ENCODE results near the gene CFB.
A peak's percentile ranks its signal among the peaks of the same experiment; 100 is the strongest.
"Not testable (repeated sequence)": the region's sequence is repeated elsewhere in the genome, so short reads cannot be mapped to it uniquely, and the experiment has no call there.

The CFB gene

DNA sequence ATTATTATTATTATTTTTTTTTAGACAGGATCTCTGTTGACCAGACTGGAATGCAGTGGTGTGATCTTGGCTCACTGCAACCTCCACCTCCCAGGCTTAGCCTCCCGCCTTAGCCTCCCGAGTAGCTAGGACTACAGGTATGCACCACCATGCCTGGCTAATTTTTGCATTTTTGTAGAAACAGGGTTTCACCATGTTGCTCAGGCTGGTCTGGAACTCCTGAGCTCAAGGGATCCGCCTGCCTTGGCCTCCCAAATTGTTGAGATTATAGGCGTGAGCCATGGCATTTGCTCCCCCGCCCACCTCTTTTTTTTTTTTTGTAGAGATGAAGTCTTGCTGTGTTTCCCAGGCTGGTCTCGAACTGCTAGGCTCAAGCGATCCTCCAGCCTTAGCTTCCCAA is 36.6 kb upstream of the CFB start:
- H3K4me3 ChIP-seq, H3K27ac ChIP-seq: not testable (repeated sequence)

DNA sequence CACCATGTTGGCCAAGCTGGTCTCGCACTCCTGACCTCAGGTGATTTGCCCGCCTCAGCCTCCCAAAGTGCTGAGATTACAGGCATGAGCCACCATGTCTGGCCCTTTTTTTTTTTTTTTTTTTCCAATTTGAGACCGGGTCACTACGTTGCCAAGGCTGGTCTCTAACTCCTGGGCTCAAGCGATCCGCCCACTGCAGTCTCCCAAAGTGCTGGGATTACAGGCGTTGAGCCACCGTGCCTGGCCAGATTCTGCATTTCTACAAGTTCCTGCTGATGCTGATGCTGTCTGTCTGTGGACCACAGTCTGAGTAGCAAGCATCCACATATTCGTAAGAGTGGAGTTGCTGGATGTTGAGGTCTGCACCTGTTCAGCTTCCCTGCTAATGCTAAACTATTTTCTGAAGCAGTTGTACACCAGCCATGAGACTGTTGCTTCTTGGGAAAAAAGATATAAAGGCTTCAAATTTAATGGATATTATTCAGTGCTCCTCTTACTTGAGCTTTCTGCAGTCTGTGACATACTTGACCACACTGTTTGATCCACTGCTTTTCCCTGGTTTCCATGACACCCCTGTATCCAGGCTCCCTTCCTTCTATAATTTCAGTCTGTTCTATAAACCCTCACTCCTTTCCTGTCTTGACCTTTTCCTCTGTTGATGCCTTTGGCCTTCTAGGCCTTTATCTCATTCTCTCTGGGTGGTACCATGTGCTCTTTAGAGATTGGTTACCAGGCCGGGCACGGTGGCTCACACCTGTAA is 33.9 kb upstream of the CFB start:
- peak overlapping the region in 1 of 21 experiments; percentile 44 for H3K27ac ChIP-seq

DNA sequence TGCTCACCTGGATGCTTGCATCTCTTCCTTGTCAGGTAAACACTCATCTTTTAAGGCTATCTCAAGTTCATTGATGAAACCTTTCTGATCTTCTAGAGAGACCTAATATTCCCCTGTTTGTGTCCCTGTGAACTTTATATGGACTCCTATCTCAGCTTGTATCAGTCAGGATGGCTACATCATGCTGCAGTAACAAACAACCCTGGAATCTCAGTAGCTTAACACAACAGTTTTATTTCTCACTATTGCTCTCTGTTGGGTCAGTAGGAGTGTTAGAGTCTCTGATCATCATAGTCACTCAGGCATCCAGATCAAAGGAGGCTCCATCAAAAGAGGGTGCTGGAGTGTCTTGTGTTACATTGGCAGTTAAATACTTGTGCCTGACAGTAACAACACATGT is 30.5 kb upstream of the CFB start:
- H3K4me3 ChIP-seq, result no peak overlapping the region

More for the DNA sequence above, 33.9 kb upstream of the CFB start:
- H3K4me3 ChIP-seq, result no peak overlapping the region

DNA sequence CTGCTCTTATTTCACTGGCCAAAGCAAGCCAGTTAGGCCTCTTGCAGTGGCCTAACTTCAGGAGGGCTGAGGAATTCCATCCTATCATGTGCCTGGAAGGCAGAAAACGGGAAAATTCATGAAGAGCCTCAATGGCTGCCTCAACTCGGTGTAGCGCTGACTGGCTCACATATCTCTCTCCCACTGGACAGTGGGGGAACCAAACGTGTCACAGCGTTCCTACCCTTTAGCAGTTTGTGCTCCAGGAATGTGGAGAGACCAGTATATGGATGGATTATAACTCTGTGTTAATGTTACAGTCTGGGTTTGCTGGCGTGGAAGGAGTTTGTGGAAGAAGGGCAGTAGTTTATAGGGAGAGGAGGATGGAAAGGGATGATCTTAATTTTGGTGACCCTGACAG is 30.1 kb upstream of the CFB start:
- Histone ChIP-seq H3K27ac (no peak overlapping the region), H3K4me3 (no peak overlapping the region)

More for the DNA sequence above, 30.5 kb upstream of the CFB start:
- no peak overlapping the region for H3K27ac ChIP-seq

DNA sequence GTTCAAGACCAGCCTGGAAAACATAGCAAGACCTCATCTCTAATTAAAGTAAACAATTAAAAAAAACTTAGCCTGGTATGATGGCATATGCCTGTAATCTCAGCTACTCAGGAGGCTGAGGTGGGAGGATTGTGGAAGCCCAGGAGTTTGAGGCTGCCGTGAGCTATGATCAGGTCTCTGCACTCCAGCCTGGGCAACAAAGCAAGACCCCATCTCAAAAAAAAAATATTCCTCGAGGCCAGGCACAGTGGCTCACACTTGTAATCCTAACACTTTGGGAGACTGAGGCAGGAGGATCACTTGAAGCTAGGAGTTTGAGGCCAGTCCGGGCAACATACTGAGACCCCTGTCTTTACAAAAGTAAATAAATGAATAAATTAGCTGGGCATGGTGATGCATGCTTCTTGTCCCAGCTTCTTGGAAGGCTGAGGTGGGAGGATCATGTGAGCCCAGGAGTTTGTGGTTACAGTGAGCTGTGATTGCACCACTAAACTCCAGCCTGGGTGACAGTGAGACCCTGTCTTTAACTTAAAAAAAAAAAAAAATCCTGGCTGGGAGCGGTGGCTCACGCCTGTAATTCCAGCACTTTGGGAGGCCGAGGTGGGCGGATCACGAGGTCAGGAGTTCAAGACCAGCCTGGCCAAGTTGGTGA is 27.7 kb upstream of the CFB start:
- H3K27ac ChIP-seq, result no peak overlapping the region
- H3K4me3 ChIP-seq, result no peak overlapping the region

DNA sequence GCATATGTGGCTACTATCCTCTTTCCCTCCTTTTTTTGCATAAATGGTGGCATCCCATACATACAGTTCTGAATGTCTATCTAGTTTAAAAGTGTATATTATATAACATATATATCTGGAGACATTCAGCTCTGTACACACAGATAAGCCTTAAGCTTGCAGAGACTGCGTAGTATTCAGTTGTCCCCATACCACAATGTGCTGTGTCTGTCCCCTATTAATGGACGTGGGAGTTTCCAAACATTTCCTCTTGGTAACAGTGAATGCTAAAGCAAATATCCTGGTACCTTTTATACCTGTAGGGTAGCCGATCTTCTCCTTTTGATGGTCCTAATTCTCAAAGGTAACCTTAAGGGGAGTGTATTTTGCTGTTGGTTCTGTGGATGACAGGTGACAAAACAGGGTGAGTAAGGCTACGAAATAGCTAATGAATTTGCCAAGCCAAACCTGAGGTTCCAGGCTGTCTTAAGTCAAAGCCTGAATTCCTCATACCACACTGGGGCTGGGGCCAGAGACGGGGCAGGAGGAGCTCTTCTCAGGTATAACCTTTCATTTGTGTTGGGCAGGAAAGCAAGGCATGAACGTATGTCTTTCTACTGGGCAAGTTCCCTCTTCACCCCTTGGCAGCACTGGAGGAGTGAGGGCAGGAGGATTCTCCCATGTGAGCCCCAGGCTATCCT is 26.1 kb upstream of the CFB start:
- no peak overlapping the region for H3K27ac ChIP-seq

DNA sequence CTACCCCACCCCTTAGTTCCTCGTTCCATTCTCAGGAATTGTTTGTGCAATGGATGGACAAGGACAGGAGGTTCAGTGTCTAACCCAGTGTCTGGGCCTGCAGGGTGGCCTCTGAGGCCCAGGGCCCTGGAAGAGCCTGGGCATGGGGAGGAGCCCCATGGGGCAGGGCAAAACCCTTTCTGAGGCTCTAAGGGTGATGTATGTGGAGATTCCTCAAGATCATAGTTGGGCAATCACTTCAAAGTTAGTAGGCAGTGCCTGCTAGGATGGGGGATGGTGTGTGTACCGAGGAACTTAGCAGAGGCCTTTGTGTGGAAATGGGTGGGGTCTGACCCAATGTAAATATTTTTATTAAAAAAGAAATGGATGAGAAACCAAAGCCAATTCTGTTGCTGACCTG is 25.1 kb upstream of the CFB start:
- no peak overlapping the region for H3K27ac ChIP-seq
- no peak overlapping the region for H3K4me3 ChIP-seq

More for the DNA sequence above, 26.1 kb upstream of the CFB start:
- H3K4me3 ChIP-seq, result no peak overlapping the region

DNA sequence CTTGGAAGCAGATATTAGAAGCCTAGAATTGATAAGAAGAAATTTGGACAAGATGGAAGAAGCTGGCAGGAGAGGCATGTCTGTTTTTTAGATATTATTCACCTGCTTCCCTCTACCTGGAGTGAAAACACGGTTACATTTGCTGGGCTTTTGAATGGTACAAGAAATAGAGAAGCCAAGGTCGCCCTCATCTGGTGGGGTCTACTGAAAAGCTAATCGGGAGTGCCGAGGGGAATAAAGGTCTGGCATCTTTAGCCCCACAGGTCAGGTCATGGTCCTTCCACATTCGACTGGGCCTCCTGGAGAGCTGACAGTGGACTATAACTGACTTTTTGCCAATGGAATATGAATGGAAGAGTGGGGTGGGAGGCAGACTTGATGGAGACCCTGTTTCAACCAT is 23.0 kb upstream of the CFB start:
- Histone ChIP-seq H3K27ac (no peak overlapping the region), H3K4me3 (no peak overlapping the region)

DNA sequence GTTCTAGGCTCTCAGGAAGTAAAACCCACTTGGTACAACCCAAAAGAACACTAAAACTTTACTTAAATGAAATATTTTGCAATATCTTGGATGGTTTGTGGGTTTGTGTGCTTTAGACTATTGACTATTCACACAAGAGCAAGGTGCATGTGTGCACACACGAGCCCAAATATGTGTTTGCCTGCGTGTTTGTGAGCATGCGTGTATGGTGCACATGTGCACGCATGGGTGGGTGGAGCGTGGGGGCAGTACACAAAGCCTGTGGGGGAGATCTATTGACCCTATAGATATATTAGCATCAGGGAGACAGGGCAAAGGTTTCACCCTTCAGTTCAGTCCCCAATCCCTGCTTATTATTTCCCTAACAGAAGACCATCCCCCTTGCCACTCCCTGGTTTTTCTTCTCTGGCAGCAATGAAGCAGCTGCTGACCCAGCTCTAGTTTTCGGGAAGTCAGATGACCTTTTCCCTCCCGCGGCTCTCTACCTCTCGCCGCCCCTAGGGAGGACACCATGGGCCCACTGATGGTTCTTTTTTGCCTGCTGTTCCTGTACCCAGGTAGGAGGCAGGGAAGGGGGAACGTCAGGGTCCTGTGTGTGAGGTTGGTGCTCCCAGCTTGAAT is 18.5 kb upstream of the CFB start, which contains the start of gene C2:
C2 (plus strand) TSS at position 476 of the 621 bp plus-strand sequence; CDS start at position 512, 36 bp downstream.
- peak within 1 kb of the TSS in 3 of 7 experiments; percentile 6 to 34 (median 11) for H3K4me3 ChIP-seq

DNA sequence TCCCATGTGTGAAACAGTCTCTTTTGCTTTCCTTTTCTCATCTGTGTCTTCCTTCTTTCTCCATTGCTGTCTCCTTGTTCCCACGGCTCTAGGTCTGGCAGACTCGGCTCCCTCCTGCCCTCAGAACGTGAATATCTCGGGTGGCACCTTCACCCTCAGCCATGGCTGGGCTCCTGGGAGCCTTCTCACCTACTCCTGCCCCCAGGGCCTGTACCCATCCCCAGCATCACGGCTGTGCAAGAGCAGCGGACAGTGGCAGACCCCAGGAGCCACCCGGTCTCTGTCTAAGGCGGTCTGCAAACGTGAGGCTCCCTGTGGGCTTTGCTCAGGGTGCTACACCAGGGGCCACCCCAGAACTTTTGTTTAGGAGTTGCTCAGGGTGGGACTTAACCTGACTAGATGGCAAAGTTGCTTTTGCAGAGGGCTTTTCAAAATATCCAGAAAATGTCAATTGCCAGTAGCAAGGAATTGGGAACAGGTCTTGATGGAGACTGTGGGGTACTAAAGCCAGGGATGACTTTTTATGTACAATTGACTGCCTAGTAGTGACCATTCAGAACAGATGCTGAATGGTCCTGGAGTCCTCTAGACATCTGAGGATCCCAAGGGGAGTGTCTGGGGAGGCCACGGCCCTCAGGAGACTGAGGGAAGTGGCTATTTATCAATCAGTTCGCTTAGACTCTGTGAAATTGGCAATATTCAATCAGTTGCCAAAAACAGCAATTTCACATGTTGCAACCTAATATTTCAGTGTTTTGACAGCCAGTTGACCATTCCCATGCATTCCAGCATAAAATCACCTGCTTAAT is 17.8 kb upstream of the CFB start:
- H3K4me3 ChIP-seq, result peak overlapping the region in 3 of 7 experiments; percentile 6 to 34 (median 11)
- H3K27ac ChIP-seq, result peak overlapping the region in 11 of 21 experiments; percentile 8 to 76 (median 43)

More for the DNA sequence above, 18.5 kb upstream of the CFB start, which contains the start of gene C2:
- H3K27ac ChIP-seq, result peak within 1 kb of the TSS in 12 of 21 experiments; percentile 8 to 76 (median 39)

DNA sequence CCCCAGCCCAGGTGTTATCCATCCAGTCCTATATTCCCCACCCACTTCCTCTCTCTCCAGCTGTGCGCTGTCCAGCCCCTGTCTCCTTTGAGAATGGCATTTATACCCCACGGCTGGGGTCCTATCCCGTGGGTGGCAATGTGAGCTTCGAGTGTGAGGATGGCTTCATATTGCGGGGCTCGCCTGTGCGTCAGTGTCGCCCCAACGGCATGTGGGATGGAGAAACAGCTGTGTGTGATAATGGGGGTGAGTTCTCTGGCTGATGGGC is 17.3 kb upstream of the CFB start:
- H3K27ac ChIP-seq, result no peak overlapping the region
- H3K4me3 ChIP-seq, result peak overlapping the region in 1 of 7 experiments; percentile 11

DNA sequence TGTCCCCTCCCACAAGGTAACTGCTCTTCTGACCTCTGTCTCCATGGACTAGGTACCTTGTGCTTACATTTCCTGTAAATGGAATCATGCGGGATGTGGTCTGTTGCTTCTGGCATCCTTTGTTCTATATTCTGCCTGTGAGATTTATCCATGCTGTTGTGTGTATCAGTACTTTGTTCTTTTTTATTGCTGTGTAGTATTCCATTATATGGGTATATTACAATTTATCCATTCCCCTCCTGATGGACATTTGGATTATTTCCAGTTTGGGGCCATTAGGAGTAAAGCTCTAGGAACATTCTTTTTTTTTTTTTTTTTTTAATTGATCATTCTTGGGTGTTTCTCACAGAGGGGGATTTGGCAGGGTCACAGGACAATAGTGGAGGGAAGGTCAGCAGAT is 14.9 kb upstream of the CFB start:
- H3K4me3 ChIP-seq, result no peak overlapping the region
- no peak overlapping the region for H3K27ac ChIP-seq

DNA sequence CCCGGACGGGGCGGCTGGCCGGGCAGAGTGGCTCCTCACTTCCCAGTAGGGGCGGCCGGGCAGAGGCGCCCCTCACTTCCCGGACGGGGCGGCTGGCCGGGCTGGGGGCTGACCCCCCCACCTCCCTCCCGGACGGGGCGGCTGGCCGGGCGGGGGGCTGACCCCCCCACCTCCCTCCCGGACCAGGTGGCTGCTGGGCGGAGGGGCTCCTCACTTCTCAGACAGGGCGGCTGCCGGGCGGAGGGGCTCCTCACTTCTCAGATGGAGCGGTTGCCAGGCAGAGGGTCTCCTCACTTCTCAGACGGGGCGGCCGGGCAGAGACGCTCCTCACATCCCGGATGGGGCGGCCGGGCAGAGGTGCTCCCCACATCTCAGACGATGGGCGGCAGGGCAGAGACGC is 13.8 kb upstream of the CFB start:
- not testable (repeated sequence) for H3K27ac ChIP-seq
- peak overlapping the region in 3 of 7 experiments; percentile 14 to 34 (median 22) for H3K4me3 ChIP-seq

DNA sequence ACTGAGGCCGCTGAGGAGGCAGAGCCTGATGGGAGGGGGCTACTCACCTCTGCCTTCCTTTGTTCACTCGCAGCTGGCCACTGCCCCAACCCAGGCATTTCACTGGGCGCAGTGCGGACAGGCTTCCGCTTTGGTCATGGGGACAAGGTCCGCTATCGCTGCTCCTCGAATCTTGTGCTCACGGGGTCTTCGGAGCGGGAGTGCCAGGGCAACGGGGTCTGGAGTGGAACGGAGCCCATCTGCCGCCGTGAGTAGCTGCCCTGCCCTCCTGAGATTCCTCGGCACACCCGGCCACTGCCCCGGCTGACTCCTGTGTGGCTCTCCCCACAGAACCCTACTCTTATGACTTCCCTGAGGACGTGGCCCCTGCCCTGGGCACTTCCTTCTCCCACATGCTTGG is 12.4 kb upstream of the CFB start:
- Histone ChIP-seq H3K4me3 (no peak overlapping the region), H3K27ac (no peak overlapping the region)

DNA sequence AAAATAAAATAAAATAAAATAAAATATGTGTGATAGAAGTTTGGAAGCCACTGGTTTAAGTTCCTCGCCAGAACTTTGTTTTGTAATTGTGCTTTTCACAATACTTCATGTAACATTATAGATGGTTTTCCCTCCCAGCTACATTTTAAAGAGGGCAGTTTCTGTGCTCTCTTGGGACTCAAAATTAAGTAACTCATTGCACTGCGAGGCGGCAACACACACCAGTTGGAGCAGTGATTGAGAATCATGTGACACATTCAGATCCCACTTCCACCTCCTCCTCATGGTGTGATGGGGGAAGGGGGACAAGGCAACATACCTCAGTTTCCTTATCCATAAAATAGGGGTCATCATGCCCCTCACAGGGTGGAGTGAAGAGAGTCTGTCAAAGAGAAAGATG is 10.9 kb upstream of the CFB start:
- Histone ChIP-seq H3K27ac (no peak overlapping the region), H3K4me3 (no peak overlapping the region)

DNA sequence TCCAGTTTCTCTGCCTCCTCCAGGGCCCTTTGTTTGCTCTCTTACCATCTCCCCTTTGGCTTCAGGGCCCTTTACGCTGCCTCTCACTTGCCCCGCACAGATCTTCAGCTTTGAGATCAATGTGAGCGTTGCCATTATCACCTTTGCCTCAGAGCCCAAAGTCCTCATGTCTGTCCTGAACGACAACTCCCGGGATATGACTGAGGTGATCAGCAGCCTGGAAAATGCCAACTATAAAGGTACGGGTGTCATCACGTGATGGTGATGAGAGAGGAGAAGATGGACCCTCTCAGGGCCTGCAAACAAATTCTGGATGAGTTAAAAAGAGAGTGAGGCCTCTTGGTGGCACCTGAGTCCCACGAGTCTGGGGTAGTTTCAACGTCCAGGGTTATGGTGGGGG is 10.1 kb upstream of the CFB start:
- H3K4me3 ChIP-seq, result no peak overlapping the region
- no peak overlapping the region for H3K27ac ChIP-seq

DNA sequence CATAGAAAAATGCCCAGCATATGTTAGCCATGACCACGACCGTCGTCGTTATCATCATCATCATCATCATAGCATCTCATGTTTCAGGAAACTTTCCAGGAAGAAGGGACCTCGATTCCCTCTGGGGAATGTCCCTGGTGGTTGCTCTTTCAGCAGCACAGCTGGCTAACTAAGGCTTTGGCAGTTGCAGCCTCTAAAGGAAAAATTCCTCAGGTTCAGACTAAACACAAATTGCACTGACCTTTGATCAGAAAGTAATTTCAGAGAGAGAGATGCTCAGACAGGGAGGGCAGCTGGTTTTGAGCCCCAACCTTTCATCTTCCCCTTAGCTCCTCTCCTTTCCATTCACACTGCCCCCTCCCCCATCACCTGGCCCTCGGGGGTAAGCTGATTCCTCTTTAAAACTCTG is 5.6 kb upstream of the CFB start:
- Histone ChIP-seq H3K4me3 (no peak overlapping the region), H3K27ac (no peak overlapping the region)

DNA sequence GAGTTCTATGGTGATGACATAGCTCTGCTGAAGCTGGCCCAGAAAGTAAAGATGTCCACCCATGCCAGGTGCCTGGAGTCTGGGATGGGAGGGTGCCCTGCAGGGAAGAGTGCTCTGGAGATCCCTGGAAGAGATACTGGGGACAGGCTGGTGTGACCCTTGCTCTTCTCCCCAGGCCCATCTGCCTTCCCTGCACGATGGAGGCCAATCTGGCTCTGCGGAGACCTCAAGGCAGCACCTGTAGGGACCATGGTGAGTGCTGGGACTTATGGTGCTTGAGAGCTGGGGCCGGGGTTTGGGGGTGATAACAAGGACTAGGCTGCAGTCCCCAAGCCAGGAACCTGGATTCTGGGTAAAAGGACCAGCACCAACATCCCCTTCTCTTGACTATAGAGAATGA is 2.2 kb upstream of the CFB start:
- no peak overlapping the region for H3K27ac ChIP-seq
- H3K4me3 ChIP-seq, result no peak overlapping the region

DNA sequence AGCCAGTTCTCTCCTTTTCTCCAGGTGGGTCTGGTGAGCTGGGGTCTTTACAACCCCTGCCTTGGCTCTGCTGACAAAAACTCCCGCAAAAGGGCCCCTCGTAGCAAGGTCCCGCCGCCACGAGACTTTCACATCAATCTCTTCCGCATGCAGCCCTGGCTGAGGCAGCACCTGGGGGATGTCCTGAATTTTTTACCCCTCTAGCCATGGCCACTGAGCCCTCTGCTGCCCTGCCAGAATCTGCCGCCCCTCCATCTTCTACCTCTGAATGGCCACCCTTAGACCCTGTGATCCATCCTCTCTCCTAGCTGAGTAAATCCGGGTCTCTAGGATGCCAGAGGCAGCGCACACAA is 765 bp upstream of the CFB start:
- Histone ChIP-seq H3K4me3 (peak overlapping the region in 2 of 7 experiments; percentile 23 to 26), H3K27ac (peak overlapping the region in 20 of 21 experiments; percentile 25 to 92 (median 83))

Measured in skin epidermis (tissue), 12 donors.